Heart left ventricle (tissue), 13 donors: Measurements from ENCODE around the gene BRICD5.

Experiments used
- CTCF ChIP-seq, 12 donors: fragments of 200-600 bp; sonication (generic) in 4 of 12; IDR thresholded peaks; one replicate each; pipeline versions ENCODE4 v1.5.0 to v1.8.0; 2018 to 2022; ENCODE audit warnings: antibody characterized with exemption in 12 of 12, mild to moderate bottlenecking in 5 of 12
- POLR2A ChIP-seq, 2 donors: fragments of 450-650 bp; IDR thresholded peaks; one replicate each; pipeline ENCODE4 v1.6.1; 2017; ENCODE audit warnings: antibody characterized with exemption in 2 of 2, mild to moderate bottlenecking in 2 of 2, moderate library complexity in 2 of 2
- donor health status: ischemic (EF 13 %, LVEDD 7.1; RV severe dilation, severe dysfunction).
- donor health status: DM: no; HTN: yes; CAD: no.
- donor health status: DM: no; HTN: no; CAD: no.
- donor health status: ischemic (EF 25% LVEDD 6.9; RV normal size, moderate dysfunction).
- donor health status: ischemic (EF 25% LVEDD 5.7; RV mildly dilated, moderate dysfunction).
- donor health status: ischemic (EF 35%, LVEDD 5.7; RV mildly dilated, moderate dysfunction).
- donor health status: nonischemic (EF 11% LVEDD 7.7; RV severe dilation, severe dysfunction).
- donor health status: DM: yes; HTN: yes; CAD: no.
- donor health status: PGD.
- donor health status: ischemic (EF 29% LVEDD 5.4; RV normal size, mild dysfunction).
- donor health status: nonischemic (EF 23%, LVEDD 6.1; RV moderate dilation, normal function).

- no peak for TF ChIP-seq POLR2A (IDR thresholded peaks at IDR 0.05)
- no peak for TF ChIP-seq CTCF (IDR thresholded peaks at IDR 0.05)
Observed at GRCh38 chr16:2252806-2253148, 42.1 kb upstream of the BRICD5 start.
